GM21381 (cell line): ENCODE measurements around the gene LRRC8D.

ENCODE experiments used
- ATAC-seq: cut with Tn5 transposase; IDR thresholded peaks from one replicate; pipeline ENCODE4 v1.9.1; 2021; ENCODE audit warnings: mild to moderate bottlenecking, moderate library complexity; ENCODE audit not compliant: unreplicated experiment

Gene LRRC8D

GRCh38 chr1:89832496-89833127 lies 11.8 kb downstream of the LRRC8D start:
- ATAC-seq = no peak

GRCh38 chr1:89833183-89834082 lies 12.6 kb downstream of the LRRC8D start:
- ATAC-seq = no peak

GRCh38 chr1:89834083-89834704 lies 13.4 kb downstream of the LRRC8D start:
- ATAC-seq = no peak

- no peak for ATAC-seq
Measured at GRCh38 chr1:89836252-89837035, 15.6 kb downstream of the LRRC8D start.

- ATAC-seq = no peak
Measured at GRCh38 chr1:89837036-89837481, 16.2 kb downstream of the LRRC8D start.

GRCh38 chr1:89837510-89837909 lies 16.7 kb downstream of the LRRC8D start:
- ATAC-seq = no peak

GRCh38 chr1:89839516-89839915 lies 18.7 kb downstream of the LRRC8D start:
- ATAC-seq = no peak

- no peak for ATAC-seq
Measured at GRCh38 chr1:89841507-89841906, 20.7 kb downstream of the LRRC8D start.

GRCh38 chr1:89842567-89843272 lies 21.9 kb downstream of the LRRC8D start:
- ATAC-seq = peak; percentile 41

- ATAC-seq = peak; percentile 90
Measured at GRCh38 chr1:89843273-89844130, 22.7 kb downstream of the LRRC8D start.

GRCh38 chr1:89844241-89844807 lies 23.5 kb downstream of the LRRC8D start:
- ATAC-seq = no peak

- no peak for ATAC-seq
Measured at GRCh38 chr1:89844860-89845259, 24.0 kb downstream of the LRRC8D start.

GRCh38 chr1:89847191-89847729 lies 26.4 kb downstream of the LRRC8D start:
- no peak for ATAC-seq

- no peak for ATAC-seq
Measured at GRCh38 chr1:89850844-89851415, 30.1 kb downstream of the LRRC8D start.

GRCh38 chr1:89854140-89854539 lies 33.3 kb downstream of the LRRC8D start:
- no peak for ATAC-seq

GRCh38 chr1:89855413-89856123 lies 34.7 kb downstream of the LRRC8D start:
- peak; percentile 79 for ATAC-seq

GRCh38 chr1:89863165-89863830 lies 42.5 kb downstream of the LRRC8D start:
- ATAC-seq = no peak
